ENCODE measurements around the gene SIGMAR1.
"Not testable (repeated sequence)": the region's sequence is repeated elsewhere in the genome, so short reads cannot be mapped to it uniquely, and the experiment has no call there.

The SIGMAR1 gene

DNA sequence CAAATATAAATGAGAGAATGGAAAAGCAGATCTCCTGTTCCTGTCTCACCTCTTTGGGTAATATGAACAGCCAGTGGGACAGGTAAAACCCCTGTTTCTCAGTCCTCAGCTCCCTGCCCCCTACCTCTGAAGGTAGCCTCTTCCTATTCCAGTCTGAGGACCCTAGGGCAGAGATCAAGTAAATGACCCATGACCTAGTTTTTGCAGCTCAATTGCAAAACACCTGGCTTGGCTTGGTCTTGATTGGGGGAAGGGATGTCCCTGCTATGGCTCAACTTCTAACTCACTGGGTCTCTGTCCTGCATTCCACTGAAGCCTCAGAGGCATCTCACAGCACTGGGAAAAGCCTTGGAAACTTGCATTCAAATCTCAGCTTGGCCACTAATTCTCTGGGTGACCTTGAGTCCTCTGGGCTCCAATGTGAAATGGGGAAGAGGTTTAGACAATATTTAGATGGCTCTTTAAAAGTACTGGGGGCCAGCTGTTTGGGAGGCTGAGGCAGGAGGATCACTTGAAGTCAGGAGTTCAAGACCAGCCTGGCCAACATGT is 7.3 kb upstream of the SIGMAR1 start:
- peaks cover 5% of the 10 kb centered on the region for H3K79me2 ChIP-seq (ENCODE audit: control insufficient read depth, insufficient read depth, low read length)
- no peaks in the 10 kb centered on the region for H3K27me3 ChIP-seq (ENCODE audit: insufficient read depth, low read length, poor library complexity)
- H3K9ac ChIP-seq (ENCODE audit: low read length), result no peak overlapping the region
- H2BK120ac ChIP-seq (ENCODE audit: low read depth, low read length), result no peak overlapping the region
- H2AK5ac ChIP-seq (ENCODE audit: low read length), result no peak overlapping the region
- no peak overlapping the region for H2BK5ac ChIP-seq (ENCODE audit: low read length)
- no peak overlapping the region for H3K4me3 ChIP-seq (ENCODE audit: low read length)
- H3K79me1 ChIP-seq (ENCODE audit: low read length), result peaks cover 14% of the 10 kb centered on the region
- H3K4ac ChIP-seq (ENCODE audit: low read depth, low read length), result no peak overlapping the region
- H3K23ac ChIP-seq (ENCODE audit: low read length), result no peak overlapping the region
- H3K4me2 ChIP-seq (ENCODE audit: low read length), result no peak overlapping the region
- no peak overlapping the region for H3K27ac ChIP-seq (ENCODE audit: low read depth, low read length)
- H4K5ac ChIP-seq (ENCODE audit: low read length), result no peak overlapping the region
- H4K8ac ChIP-seq (ENCODE audit: low read depth, low read length), result no peak overlapping the region
- peak; percentile 50 for DNase-seq
- H3K18ac ChIP-seq (ENCODE audit: low read length), result no peak overlapping the region
- H3K36me3 ChIP-seq (ENCODE audit: control insufficient read depth, insufficient read depth, low read length), result no peaks in the 10 kb centered on the region
- H3K4me1 ChIP-seq (ENCODE audit: control insufficient read depth, low read depth, low read length), result peaks cover 10% of the 10 kb centered on the region
- H3K56ac ChIP-seq (ENCODE audit: low read length), result no peak overlapping the region
- H2BK15ac ChIP-seq (replicated peaks; ENCODE audit: low read depth), result no peak overlapping the region

DNA sequence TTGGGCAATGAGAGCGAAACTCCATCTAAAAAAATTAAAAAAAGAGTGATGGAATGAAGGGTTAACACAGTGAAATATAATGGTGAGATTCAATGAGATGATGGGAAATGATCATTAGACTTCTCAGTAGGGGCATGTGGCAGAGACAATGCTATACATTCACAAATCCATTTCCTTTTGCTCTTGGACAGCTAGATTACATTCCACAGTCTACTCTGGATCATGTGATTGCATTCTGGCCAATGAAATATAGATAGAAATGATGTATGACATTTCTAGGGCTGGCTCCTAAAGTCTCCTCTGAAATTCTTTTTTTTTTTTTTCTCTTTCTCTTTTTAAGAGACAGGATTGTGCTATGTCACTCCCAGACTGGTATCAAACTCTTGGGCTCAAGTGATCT is 5.1 kb upstream of the SIGMAR1 start:
- H3K79me1 ChIP-seq (ENCODE audit: low read length), result peaks cover 7% of the 10 kb centered on the region
- H2BK15ac ChIP-seq (replicated peaks; ENCODE audit: low read depth), result no peak overlapping the region
- H2AK5ac ChIP-seq (ENCODE audit: low read length), result no peak overlapping the region
- no peak overlapping the region for H3K4me3 ChIP-seq (ENCODE audit: low read length)
- H4K5ac ChIP-seq (ENCODE audit: low read length), result no peak overlapping the region
- no peak for DNase-seq
- H3K4me2 ChIP-seq (ENCODE audit: low read length), result no peak overlapping the region
- no peak overlapping the region for H2BK120ac ChIP-seq (ENCODE audit: low read depth, low read length)
- no peak overlapping the region for H3K23ac ChIP-seq (ENCODE audit: low read length)
- no peak overlapping the region for H4K8ac ChIP-seq (ENCODE audit: low read depth, low read length)
- no peaks in the 10 kb centered on the region for H3K79me2 ChIP-seq (ENCODE audit: control insufficient read depth, insufficient read depth, low read length)
- H3K56ac ChIP-seq (ENCODE audit: low read length), result no peak overlapping the region
- no peaks in the 10 kb centered on the region for H3K27me3 ChIP-seq (ENCODE audit: insufficient read depth, low read length, poor library complexity)
- no CpG with 5 or more reads among the region's 1 CpG for WGBS (ENCODE audit: extremely low coverage, insufficient coverage, low lambda C conversion rate)
- no peak overlapping the region for H3K18ac ChIP-seq (ENCODE audit: low read length)
- H3K4me1 ChIP-seq (ENCODE audit: control insufficient read depth, low read depth, low read length), result peaks cover 10% of the 10 kb centered on the region
- no peaks in the 10 kb centered on the region for H3K36me3 ChIP-seq (ENCODE audit: control insufficient read depth, insufficient read depth, low read length)
- H3K27ac ChIP-seq (ENCODE audit: low read depth, low read length), result no peak overlapping the region
- no peak overlapping the region for H2BK5ac ChIP-seq (ENCODE audit: low read length)
- no peak overlapping the region for H3K9ac ChIP-seq (ENCODE audit: low read length)
- H3K4ac ChIP-seq (ENCODE audit: low read depth, low read length), result no peak overlapping the region

DNA sequence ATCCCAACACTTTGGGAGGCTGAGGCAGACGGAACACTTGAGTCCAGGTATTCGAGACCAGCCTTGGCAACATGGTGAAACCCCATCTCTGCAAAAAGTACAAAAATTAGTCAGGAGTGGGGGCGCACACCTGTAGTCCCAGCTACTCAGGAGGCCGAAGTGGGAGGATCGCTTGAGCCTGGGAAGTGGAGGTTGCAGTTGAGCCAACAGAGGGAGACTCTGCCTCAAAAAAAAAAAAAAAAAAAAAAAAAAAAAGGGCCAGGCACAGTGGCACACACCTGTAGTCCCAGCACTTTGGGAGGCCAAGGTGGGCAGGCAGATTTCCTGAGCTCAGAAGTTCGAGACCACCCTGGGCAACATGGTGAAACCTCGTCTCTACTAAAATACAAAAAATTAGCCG is 1.7 kb upstream of the SIGMAR1 start:
- H3K4me3 ChIP-seq (ENCODE audit: low read length); H3K4ac ChIP-seq (ENCODE audit: low read depth, low read length); H3K27me3 ChIP-seq (ENCODE audit: insufficient read depth, low read length, poor library complexity); DNase-seq; H3K4me2 ChIP-seq (ENCODE audit: low read length); H3K18ac ChIP-seq (ENCODE audit: low read length); H4K5ac ChIP-seq (ENCODE audit: low read length); H3K9ac ChIP-seq (ENCODE audit: low read length); H2BK5ac ChIP-seq (ENCODE audit: low read length); H2BK120ac ChIP-seq (ENCODE audit: low read depth, low read length); H3K79me1 ChIP-seq (ENCODE audit: low read length); H4K8ac ChIP-seq (ENCODE audit: low read depth, low read length); H3K4me1 ChIP-seq (ENCODE audit: control insufficient read depth, low read depth, low read length); H3K27ac ChIP-seq (ENCODE audit: low read depth, low read length); H3K79me2 ChIP-seq (ENCODE audit: control insufficient read depth, insufficient read depth, low read length); H3K23ac ChIP-seq (ENCODE audit: low read length); H3K36me3 ChIP-seq (ENCODE audit: control insufficient read depth, insufficient read depth, low read length); H2BK15ac ChIP-seq (replicated peaks; ENCODE audit: low read depth); H2AK5ac ChIP-seq (ENCODE audit: low read length); H3K56ac ChIP-seq (ENCODE audit: low read length): not testable (repeated sequence)
- WGBS (ENCODE audit: extremely low coverage, insufficient coverage, low lambda C conversion rate), result no CpG with 5 or more reads among the region's 8 CpGs

DNA sequence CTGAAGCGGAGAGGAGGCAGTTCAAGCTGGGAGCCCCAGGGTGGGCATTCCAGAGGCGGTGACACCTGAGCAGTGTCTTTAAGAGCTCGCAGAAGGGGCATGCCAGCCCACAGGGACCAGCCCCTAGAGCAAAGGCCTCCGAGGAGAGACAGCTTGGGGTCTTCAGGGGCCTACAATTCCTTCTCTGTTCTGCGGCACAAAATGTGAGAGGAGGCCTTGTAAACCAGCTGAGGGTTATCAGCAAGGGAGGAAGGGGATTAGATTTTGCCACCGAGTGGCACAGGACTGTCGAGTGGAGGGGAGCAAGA is 505 bp upstream of the SIGMAR1 start:
- Histone ChIP-seq H3K27me3 (ENCODE audit: insufficient read depth, low read length, poor library complexity) (no peaks in the 10 kb centered on the region), H2AK5ac (ENCODE audit: low read length) (no peak overlapping the region), H4K8ac (ENCODE audit: low read depth, low read length) (no peak overlapping the region), H3K56ac (ENCODE audit: low read length) (peak overlapping the region; percentile 79), H3K79me1 (ENCODE audit: low read length) (peaks cover 4% of the 10 kb centered on the region), H3K27ac (ENCODE audit: low read depth, low read length) (no peak overlapping the region), H3K4me2 (ENCODE audit: low read length) (peak overlapping the region; percentile 32), H3K79me2 (ENCODE audit: control insufficient read depth, insufficient read depth, low read length) (peaks cover 2% of the 10 kb centered on the region), H2BK15ac (replicated peaks; ENCODE audit: low read depth) (no peak overlapping the region), H3K18ac (ENCODE audit: low read length) (peak overlapping the region; percentile 16), H3K36me3 (ENCODE audit: control insufficient read depth, insufficient read depth, low read length) (peaks cover 4% of the 10 kb centered on the region), H3K9ac (ENCODE audit: low read length) (peak overlapping the region; percentile 59), H3K4me1 (ENCODE audit: control insufficient read depth, low read depth, low read length) (peaks cover 4% of the 10 kb centered on the region), H2BK120ac (ENCODE audit: low read depth, low read length) (no peak overlapping the region), H2BK5ac (ENCODE audit: low read length) (no peak overlapping the region), H4K5ac (ENCODE audit: low read length) (no peak overlapping the region), H3K4me3 (ENCODE audit: low read length) (no peak overlapping the region), H3K4ac (ENCODE audit: low read depth, low read length) (no peak overlapping the region), H3K23ac (ENCODE audit: low read length) (no peak overlapping the region)
- WGBS (ENCODE audit: extremely low coverage, insufficient coverage, low lambda C conversion rate), result no CpG with 5 or more reads among the region's 7 CpGs
- no peak for DNase-seq

DNA sequence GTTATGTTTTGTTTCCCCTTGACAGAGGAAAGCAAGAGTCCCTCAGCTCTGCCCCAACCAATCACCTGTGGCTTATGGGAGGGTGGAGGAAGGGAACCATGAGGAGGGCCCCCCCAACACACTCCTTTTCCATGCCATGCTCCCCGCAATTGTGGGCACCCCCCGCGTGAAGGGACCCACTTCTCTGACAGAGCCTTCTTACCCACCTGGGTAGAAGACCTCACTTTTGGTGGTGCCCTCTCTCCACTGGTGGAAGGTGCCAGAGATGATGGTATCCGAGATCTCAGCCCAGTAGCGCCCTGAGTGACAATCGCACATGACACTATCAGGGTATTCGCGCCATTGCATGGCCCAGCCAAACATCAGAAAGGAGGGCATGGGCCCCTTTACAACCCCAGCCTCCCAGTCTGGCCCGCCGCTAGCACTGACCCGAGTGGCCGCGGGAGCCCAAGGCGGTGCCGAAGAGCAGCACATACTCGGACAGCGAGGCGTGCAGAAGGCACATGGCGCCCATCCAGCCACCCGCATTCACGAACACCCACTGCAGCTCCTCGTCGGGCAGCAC is 714 bp downstream of the SIGMAR1 start:
- Histone ChIP-seq H3K4me1 (ENCODE audit: control insufficient read depth, low read depth, low read length) (peaks cover 4% of the 10 kb centered on the region), H3K4me3 (ENCODE audit: low read length) (peak overlapping the region; percentile 87), H2AK5ac (ENCODE audit: low read length) (no peak overlapping the region), H3K27me3 (ENCODE audit: insufficient read depth, low read length, poor library complexity) (peaks cover 2% of the 10 kb centered on the region), H3K18ac (ENCODE audit: low read length) (peak overlapping the region; percentile 34), H3K27ac (ENCODE audit: low read depth, low read length) (no peak overlapping the region), H2BK120ac (ENCODE audit: low read depth, low read length) (no peak overlapping the region), H2BK15ac (replicated peaks; ENCODE audit: low read depth) (no peak overlapping the region), H3K36me3 (ENCODE audit: control insufficient read depth, insufficient read depth, low read length) (peaks cover 4% of the 10 kb centered on the region), H3K56ac (ENCODE audit: low read length) (peak overlapping the region; percentile 98), H3K79me1 (ENCODE audit: low read length) (peaks cover 4% of the 10 kb centered on the region), H3K79me2 (ENCODE audit: control insufficient read depth, insufficient read depth, low read length) (peaks cover 2% of the 10 kb centered on the region), H4K5ac (ENCODE audit: low read length) (no peak overlapping the region), H3K4me2 (ENCODE audit: low read length) (peak overlapping the region; percentile 92), H3K4ac (ENCODE audit: low read depth, low read length) (no peak overlapping the region), H2BK5ac (ENCODE audit: low read length) (peak overlapping the region; percentile 32), H4K8ac (ENCODE audit: low read depth, low read length) (no peak overlapping the region), H3K23ac (ENCODE audit: low read length) (peak overlapping the region; percentile 90), H3K9ac (ENCODE audit: low read length) (peak overlapping the region; percentile 98)
- no peak for DNase-seq
- WGBS (ENCODE audit: extremely low coverage, insufficient coverage, low lambda C conversion rate), result no CpG with 5 or more reads among the region's 23 CpGs

DNA sequence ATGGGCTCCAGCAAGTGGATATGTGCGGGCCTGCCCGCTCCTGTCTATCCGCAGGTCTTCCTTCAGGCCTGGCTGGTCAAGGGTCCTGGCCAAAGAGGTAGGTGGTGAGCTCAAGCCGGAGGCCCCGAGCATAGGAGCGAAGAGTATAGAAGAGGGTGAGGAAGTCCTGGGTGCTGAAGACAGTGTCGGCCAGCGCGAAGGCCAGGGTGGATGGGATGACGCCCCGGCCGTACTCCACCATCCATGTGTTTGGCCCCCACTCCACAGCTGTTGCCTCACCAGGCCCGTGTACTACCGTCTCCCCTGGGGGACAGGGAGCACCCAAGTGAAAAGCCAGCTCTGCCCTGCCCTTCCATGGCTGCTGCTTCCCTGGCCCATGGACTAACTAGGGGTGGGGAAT is 2.0 kb downstream of the SIGMAR1 start:
- Histone ChIP-seq H2AK5ac (ENCODE audit: low read length) (no peak overlapping the region), H3K4me1 (ENCODE audit: control insufficient read depth, low read depth, low read length) (peaks cover 4% of the 10 kb centered on the region), H3K56ac (ENCODE audit: low read length) (peak overlapping the region; percentile 2), H3K79me1 (ENCODE audit: low read length) (peaks cover 4% of the 10 kb centered on the region), H4K8ac (ENCODE audit: low read depth, low read length) (no peak overlapping the region), H2BK5ac (ENCODE audit: low read length) (no peak overlapping the region), H3K4me3 (ENCODE audit: low read length) (no peak overlapping the region), H2BK15ac (replicated peaks; ENCODE audit: low read depth) (no peak overlapping the region), H3K23ac (ENCODE audit: low read length) (no peak overlapping the region), H2BK120ac (ENCODE audit: low read depth, low read length) (no peak overlapping the region), H3K4ac (ENCODE audit: low read depth, low read length) (no peak overlapping the region), H3K9ac (ENCODE audit: low read length) (peak overlapping the region; percentile 29), H3K27me3 (ENCODE audit: insufficient read depth, low read length, poor library complexity) (peaks cover 8% of the 10 kb centered on the region), H3K18ac (ENCODE audit: low read length) (no peak overlapping the region), H3K27ac (ENCODE audit: low read depth, low read length) (no peak overlapping the region), H3K4me2 (ENCODE audit: low read length) (no peak overlapping the region), H3K36me3 (ENCODE audit: control insufficient read depth, insufficient read depth, low read length) (peaks cover 4% of the 10 kb centered on the region), H4K5ac (ENCODE audit: low read length) (no peak overlapping the region), H3K79me2 (ENCODE audit: control insufficient read depth, insufficient read depth, low read length) (peaks cover 2% of the 10 kb centered on the region)
- no CpG with 5 or more reads among the region's 14 CpGs for WGBS (ENCODE audit: extremely low coverage, insufficient coverage, low lambda C conversion rate)
- DNase-seq, result no peak
